Esophagus squamous epithelium (tissue), 4 donors: ENCODE measurements around the gene GAA.
"Not testable (repeated sequence)": the region's sequence is repeated elsewhere in the genome, so short reads cannot be mapped to it uniquely, and the experiment has no call there.

Experiments
- CTCF ChIP-seq, 6 experiments: fragments of 450-650 bp in 4 of 6; fragments of 200-600 bp in 2 of 6; sonication (generic) in 2 of 6; IDR thresholded peaks; one replicate each; pipeline ENCODE4 v1.5.1; 2016 to 2019; ENCODE audit warnings: antibody characterized with exemption in 6 of 6, mild to moderate bottlenecking in 4 of 6, moderate library complexity in 4 of 6
- POLR2A ChIP-seq, 4 donors: fragments of 450-650 bp; IDR thresholded peaks; one replicate each; pipeline ENCODE4 v1.6.1; 2017; ENCODE audit warnings: antibody characterized with exemption in 4 of 4, mild to moderate bottlenecking in 4 of 4, moderate library complexity in 3 of 4

DNA sequence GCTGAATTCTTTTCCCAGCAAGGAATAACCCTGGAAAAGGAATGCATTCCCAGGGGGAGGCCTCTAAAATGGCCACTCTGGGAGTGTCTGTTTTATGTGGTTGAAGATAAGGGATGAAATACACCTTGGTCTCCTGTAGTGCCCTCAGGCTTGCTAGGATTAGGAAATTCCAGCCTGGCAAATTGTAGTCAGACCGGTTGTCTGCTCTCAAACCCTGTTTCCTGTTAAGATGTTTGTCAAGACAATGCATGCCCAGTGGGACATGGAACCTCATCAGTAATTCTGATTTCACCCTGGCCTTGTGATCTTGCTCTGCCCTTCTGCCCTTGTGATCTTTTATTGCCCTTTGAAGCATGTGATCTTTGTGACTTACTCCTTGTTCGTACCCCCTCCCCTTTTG, 54.2 kb downstream of the GAA start:
- TF ChIP-seq CTCF, POLR2A (IDR thresholded peaks at IDR 0.05): not testable (repeated sequence)
